A549 (cell line): ENCODE data around the gene HEG1. TPM values are rescaled to one million over a fixed set of nuclear protein-coding genes. Genes with fewer than 3 reads are reported as not detected.

ENCODE experiments used
- ATAC-seq, 2 experiments: fragments of 200-7000 bp in 1 of 2; fragments of >200 bp in 1 of 2; cut with Nextera tagmentation in 1 of 2; cut with Tn5 transposase in 1 of 2; 3 replicates each; pipeline versions ENCODE4 v1.8.0 to v1.9.1; 2018 to 2020; ENCODE audit warnings: mild to moderate bottlenecking in 1 of 2, moderate library complexity in 1 of 2
- CTCF ChIA-PET: fragments of 300-600 bp; sonication (Branson Sonifier 250); formaldehyde crosslinking; extraction: SDS; loops from one replicate; lab custom pipeline; 2021; ENCODE audit warnings: antibody characterized with exemption, inconsistent platforms; lab: Yijun Ruan, JAX
- POLR2A ChIA-PET: fragments of 350-600 bp; formaldehyde crosslinking; extraction: SDS; loops from one replicate; lab custom pipeline; 2021; ENCODE audit warnings: antibody characterized with exemption, inconsistent platforms; lab: Yijun Ruan, JAX
- DNase-seq, 2 experiments: peaks; one replicate each; pipeline versions ENCODE4 v3.0.0 to v3.0.0-alpha.2; 2011 to 2016; ENCODE audit warnings: low read depth in 1 of 2, low spot score in 1 of 2
- FAIRE-seq: peaks from 2 replicates; lab custom pipeline; 2011; peaks lifted over from hg19 to GRCh38; lab: Jason Lieb, UNC
- H3K27ac ChIP-seq, 2 experiments: fragments of >200 bp; sonication (Bioruptor Twin); formaldehyde crosslinking; 3 replicates each; pipeline ENCODE4 v1.5.1; 2016 to 2017
- H3K4me1 ChIP-seq: fragments of >200 bp; sonication (Bioruptor Twin); formaldehyde crosslinking; 3 replicates; pipeline ENCODE4 v1.6.1; 2016
- H3K4me2 ChIP-seq: fragments of >200 bp; sonication (Bioruptor Twin); formaldehyde crosslinking; 3 replicates; pipeline ENCODE4 v1.6.1; 2016
- H3K4me3 ChIP-seq: fragments of >200 bp; sonication (Bioruptor Twin); formaldehyde crosslinking; 3 replicates; pipeline ENCODE4 v1.5.1; 2016
- H3K9me3 ChIP-seq: fragments of >200 bp; sonication (Bioruptor Twin); formaldehyde crosslinking; 3 replicates; pipeline ENCODE4 v1.6.1; 2016
- CBX8 ChIP-seq: fragments of 200-600 bp; sonication (generic); IDR thresholded peaks from 2 replicates; pipeline ENCODE4 v1.6.1; 2016
- EHMT2 ChIP-seq: fragments of 200-600 bp; sonication (generic); IDR thresholded peaks from 2 replicates; pipeline ENCODE4 v1.6.1; 2016; ENCODE audit warnings: antibody characterized with exemption, low read depth, mild to moderate bottlenecking, moderate library complexity
- EP300 ChIP-seq, 2 experiments: fragments of >200 bp; sonication (Bioruptor Twin); formaldehyde crosslinking; IDR thresholded peaks; 2 replicates in 1 of 2; 3 replicates in 1 of 2; pipeline ENCODE4 v1.6.1; 2016 to 2017
- ESRRA ChIP-seq: fragments of 150-350 bp; IDR thresholded peaks from 2 replicates; pipeline ENCODE4 v1.6.1; 2014; ENCODE audit warnings: mild to moderate bottlenecking, low read length, borderline replicate concordance
- FOXS1 ChIP-seq: fragments of 250-450 bp; sonication (Bioruptor Pico); IDR thresholded peaks from 2 replicates; pipeline ENCODE4 v1.5.0; 2020; ENCODE audit warnings: mild to moderate bottlenecking, moderate library complexity
- JUN ChIP-seq, 2 experiments: fragments of >200 bp; sonication (Bioruptor Twin); formaldehyde crosslinking; IDR thresholded peaks; 2 replicates in 1 of 2; 3 replicates in 1 of 2; pipeline ENCODE4 v1.6.1; 2016 to 2017
- JUNB ChIP-seq: fragments of >200 bp; sonication (Bioruptor Twin); formaldehyde crosslinking; IDR thresholded peaks from 2 replicates; pipeline ENCODE4 v1.6.1; 2016
- MAZ ChIP-seq: fragments of 150-350 bp; IDR thresholded peaks from 2 replicates; pipeline ENCODE4 v1.6.1; 2014; ENCODE audit warnings: antibody characterized with exemption, low read depth, low read length, borderline replicate concordance
- MYC ChIP-seq: IDR thresholded peaks from 2 replicates; pipeline ENCODE4 v1.6.1; 2012; ENCODE audit warnings: mild to moderate bottlenecking, inconsistent platforms, low read length, improper control_type of control experiment, borderline replicate concordance
- NFE2L2 ChIP-seq: fragments of 150-350 bp; conservative IDR thresholded peaks from 2 replicates; pipeline ENCODE4 v1.6.1; 2014; ENCODE audit warnings: low read length
- RFX5 ChIP-seq: fragments of 450-650 bp; IDR thresholded peaks from 2 replicates; pipeline ENCODE4 v1.7.1; 2014; ENCODE audit warnings: antibody characterized with exemption, mild to moderate bottlenecking, moderate library complexity
- TP53 ChIP-seq: fragments of 250-450 bp; sonication (Bioruptor Pico); IDR thresholded peaks from 2 replicates; pipeline ENCODE4 v1.5.0; 2021; ENCODE audit warnings: mild to moderate bottlenecking, moderate library complexity
- ZFP36 ChIP-seq: fragments of 450-650 bp; IDR thresholded peaks from 2 replicates; pipeline ENCODE4 v1.6.1; 2014; ENCODE audit warnings: borderline replicate concordance; ENCODE audit not compliant: partially characterized antibody
- ZNF302 ChIP-seq: fragments of 250-450 bp; sonication (Bioruptor Pico); IDR thresholded peaks from 2 replicates; pipeline ENCODE4 v1.9.0; 2021; ENCODE audit warnings: inconsistent platforms, mild to moderate bottlenecking, moderate library complexity
- ZSCAN20 ChIP-seq: fragments of 250-450 bp; sonication (Bioruptor Pico); IDR thresholded peaks from 2 replicates; pipeline ENCODE4 v1.8.0; 2022; ENCODE audit warnings: mild to moderate bottlenecking, moderate library complexity
- WGBS: methylation state at CpG from one replicate; pipeline ENCODE4 v1.1.6; 2017; ENCODE audit errors: missing lambda C conversion rate; 5-methylcytosine and 5-hydroxymethylcytosine counted together
- polyA plus RNA-seq, 4 experiments: library from polyadenylated mRNA; depleted of rRNA in 3 of 4; stranded (reverse); fragments of >200 nt; fragmentation: RNase III in 1 of 4; extraction: RNeasy Plus Mini Kit Qiagen cat#74134 plus additional on column Dnase treatment in 1 of 4; gene quantifications; 2 replicates in 3 of 4; 3 replicates in 1 of 4; pipeline ENCODE4 v1.2.3, GENCODE V29; 2011 to 2017
- TF ChIP-seq, protein P1 (sequence below): fragments of 200-600 bp; sonication (generic); IDR thresholded peaks from 2 replicates; pipeline ENCODE4 v1.6.1; 2016; ENCODE audit warnings: antibody characterized with exemption, mild to moderate bottlenecking, moderate library complexity
- TF ChIP-seq, protein P2 (sequence below): fragments of 250-450 bp; sonication (Bioruptor Pico); IDR thresholded peaks from 2 replicates; pipeline ENCODE4 v1.5.0; 2020; ENCODE audit warnings: low read depth, mild to moderate bottlenecking, moderate library complexity
- TF ChIP-seq, protein P3 (sequence below): IDR thresholded peaks from 2 replicates; pipeline ENCODE4 v1.6.1; 2012
- TF ChIP-seq, protein P4 (sequence below): fragments of 450-650 bp; IDR thresholded peaks from 2 replicates; pipeline ENCODE4 v1.6.1; 2014; ENCODE audit warnings: antibody characterized with exemption

HEG1 gene
- polyA plus RNA-seq, 2 of the 4 experiments (the other 2 are of a cell fraction): 5.4 to 5.6 TPM

DNA sequence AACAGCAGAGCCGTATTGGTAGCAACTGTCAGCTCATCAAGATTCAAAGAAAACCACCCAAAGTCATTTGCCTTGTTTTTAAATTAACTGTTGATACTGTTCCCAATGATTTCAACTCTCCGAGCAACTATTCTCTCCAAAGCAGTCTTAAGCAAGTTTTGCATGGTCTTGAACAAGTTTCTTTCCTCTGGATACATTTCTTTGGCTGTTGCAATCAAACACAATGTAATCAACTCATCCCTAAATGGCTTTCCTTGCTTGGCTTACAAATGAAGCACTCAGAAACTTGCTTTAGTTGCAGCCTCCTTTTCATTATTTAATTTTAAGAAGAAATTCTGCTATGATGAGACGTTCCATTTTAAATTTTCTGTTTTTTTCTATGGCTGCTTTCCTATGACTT lies 105.8 kb downstream of the HEG1 start (continued):
- TF ChIP-seq, protein P1, sequence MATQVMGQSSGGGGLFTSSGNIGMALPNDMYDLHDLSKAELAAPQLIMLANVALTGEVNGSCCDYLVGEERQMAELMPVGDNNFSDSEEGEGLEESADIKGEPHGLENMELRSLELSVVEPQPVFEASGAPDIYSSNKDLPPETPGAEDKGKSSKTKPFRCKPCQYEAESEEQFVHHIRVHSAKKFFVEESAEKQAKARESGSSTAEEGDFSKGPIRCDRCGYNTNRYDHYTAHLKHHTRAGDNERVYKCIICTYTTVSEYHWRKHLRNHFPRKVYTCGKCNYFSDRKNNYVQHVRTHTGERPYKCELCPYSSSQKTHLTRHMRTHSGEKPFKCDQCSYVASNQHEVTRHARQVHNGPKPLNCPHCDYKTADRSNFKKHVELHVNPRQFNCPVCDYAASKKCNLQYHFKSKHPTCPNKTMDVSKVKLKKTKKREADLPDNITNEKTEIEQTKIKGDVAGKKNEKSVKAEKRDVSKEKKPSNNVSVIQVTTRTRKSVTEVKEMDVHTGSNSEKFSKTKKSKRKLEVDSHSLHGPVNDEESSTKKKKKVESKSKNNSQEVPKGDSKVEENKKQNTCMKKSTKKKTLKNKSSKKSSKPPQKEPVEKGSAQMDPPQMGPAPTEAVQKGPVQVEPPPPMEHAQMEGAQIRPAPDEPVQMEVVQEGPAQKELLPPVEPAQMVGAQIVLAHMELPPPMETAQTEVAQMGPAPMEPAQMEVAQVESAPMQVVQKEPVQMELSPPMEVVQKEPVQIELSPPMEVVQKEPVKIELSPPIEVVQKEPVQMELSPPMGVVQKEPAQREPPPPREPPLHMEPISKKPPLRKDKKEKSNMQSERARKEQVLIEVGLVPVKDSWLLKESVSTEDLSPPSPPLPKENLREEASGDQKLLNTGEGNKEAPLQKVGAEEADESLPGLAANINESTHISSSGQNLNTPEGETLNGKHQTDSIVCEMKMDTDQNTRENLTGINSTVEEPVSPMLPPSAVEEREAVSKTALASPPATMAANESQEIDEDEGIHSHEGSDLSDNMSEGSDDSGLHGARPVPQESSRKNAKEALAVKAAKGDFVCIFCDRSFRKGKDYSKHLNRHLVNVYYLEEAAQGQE: no peak
- TF ChIP-seq, protein P2, sequence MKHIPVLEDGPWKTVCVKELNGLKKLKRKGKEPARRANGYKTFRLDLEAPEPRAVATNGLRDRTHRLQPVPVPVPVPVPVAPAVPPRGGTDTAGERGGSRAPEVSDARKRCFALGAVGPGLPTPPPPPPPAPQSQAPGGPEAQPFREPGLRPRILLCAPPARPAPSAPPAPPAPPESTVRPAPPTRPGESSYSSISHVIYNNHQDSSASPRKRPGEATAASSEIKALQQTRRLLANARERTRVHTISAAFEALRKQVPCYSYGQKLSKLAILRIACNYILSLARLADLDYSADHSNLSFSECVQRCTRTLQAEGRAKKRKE (CRISPR knock-in tag): no peak
- TF ChIP-seq FOXS1 (CRISPR knock-in tag) (no peak), MYC (no peak), JUN (IDR thresholded peaks at IDR 0.05) (no peak)
- TF ChIP-seq, all 56 proteins: peak for 0

DNA sequence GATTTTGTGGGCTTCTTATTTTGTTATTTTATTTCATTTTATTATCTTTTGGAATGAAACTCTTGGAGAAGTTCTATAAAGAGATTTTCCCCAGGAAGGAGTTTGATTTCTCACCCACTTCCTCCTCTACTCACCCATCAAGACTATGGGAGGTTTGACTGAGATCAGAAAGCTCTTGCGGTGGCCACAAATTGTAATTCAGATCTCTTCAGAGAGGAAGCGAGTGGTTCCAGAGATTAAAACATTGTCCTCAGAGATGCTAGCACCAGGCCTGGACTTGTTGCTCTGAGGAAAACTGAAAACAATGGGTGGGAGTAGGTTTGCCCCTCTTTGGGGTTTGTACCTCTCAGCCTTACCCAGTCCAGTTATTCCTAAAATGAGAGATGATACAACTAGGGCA lies 113.2 kb downstream of the HEG1 start:
- H3K9me3 ChIP-seq: no peaks in the 10 kb centered on the region
- TF ChIP-seq NFE2L2 (no peak), JUNB (no peak), EHMT2 (no peak)
- TF ChIP-seq, all 56 proteins: peak for 0
- ChIA-PET CTCF (interaction anchor here (0.6 to 3.0 kb wide), 2 partner anchors 14 to 15 kb away, joined by 4 to 10 read pairs; no protein-coding TSS in a partner anchor), POLR2A (no interaction called here)
- H3K4me2 ChIP-seq: no peak overlapping the region
- H3K4me3 ChIP-seq: no peak overlapping the region
- WGBS: 95% methylated on average over 2 of the region's 2 CpGs
- FAIRE-seq: no peak
- no peak overlapping the region for H3K27ac ChIP-seq
- H3K4me1 ChIP-seq: no peaks in the 10 kb centered on the region
- no peak for ATAC-seq
- no peak for DNase-seq

DNA sequence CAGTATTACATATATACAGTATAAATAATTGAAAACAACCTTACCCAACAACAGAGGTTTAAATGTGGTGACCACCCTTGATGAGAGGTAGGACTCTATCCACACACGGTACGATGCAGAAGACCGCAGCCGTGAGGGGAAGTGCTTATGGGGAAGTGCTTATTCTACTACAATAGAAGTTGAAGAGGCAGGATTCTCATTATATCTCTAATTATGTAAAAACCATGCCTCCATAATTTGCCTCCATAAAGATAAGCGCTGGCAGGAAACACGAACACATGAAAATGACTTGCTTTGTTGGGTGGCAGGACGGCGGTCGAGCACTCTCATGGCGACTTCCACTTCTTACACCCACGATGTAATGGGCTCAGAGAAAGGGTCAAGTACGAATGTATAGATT lies 114.0 kb downstream of the HEG1 start:
- ATAC-seq: no peak
- 79% methylated on average over 12 of the region's 12 CpGs for WGBS
- H3K4me3 ChIP-seq: no peak overlapping the region
- H3K9me3 ChIP-seq: no peaks in the 10 kb centered on the region
- H3K4me2 ChIP-seq: no peak overlapping the region
- DNase-seq: no peak
- CTCF ChIA-PET: interaction anchor here (3.0 kb wide), 1 partner anchor 13 kb away, joined by 10 read pairs; no protein-coding TSS in a partner anchor
- no peak overlapping the region for H3K27ac ChIP-seq
- H3K4me1 ChIP-seq: no peaks in the 10 kb centered on the region
- TF ChIP-seq, protein P2 (CRISPR knock-in tag): no peak
- TF ChIP-seq EP300 (IDR thresholded peaks at IDR 0.05): no peak
- TF ChIP-seq, all 56 proteins: peak for 0
- no peak for FAIRE-seq
- POLR2A ChIA-PET: no interaction called here

DNA sequence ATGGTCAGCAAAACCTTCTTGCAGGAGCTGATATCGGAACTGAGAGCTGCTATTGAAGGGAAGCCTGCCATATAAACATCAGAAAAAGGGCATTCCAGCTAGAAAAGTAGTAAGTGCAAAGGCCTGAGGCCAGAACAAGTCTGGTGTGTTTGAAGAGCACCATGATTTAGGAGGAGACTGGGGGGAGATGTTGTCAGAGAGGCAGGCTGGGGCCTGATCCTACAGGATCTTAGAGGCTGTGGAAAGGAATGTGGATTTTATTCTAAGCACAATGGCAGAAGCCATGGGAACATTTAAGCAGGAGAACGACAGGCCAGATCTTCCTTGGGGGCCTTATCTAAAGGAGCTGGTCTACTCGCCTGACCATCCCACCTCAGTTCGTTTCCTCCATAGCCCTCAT lies 116.1 kb downstream of the HEG1 start:
- no peak for FAIRE-seq
- POLR2A ChIA-PET: no interaction called here

More for the DNA sequence above, 116.1 kb downstream of the HEG1 start:
- Histone ChIP-seq H3K4me2 (no peak overlapping the region), H3K4me3 (no peak overlapping the region), H3K4me1 (no peaks in the 10 kb centered on the region), H3K9me3 (no peaks in the 10 kb centered on the region), H3K27ac (no peak overlapping the region)
- ATAC-seq (no peak), DNase-seq (no peak)
- WGBS: 54% methylated on average over 4 of the region's 4 CpGs
- no peak for TF ChIP-seq RFX5
- no peak for TF ChIP-seq TP53 (CRISPR knock-in tag)
- TF ChIP-seq, protein P3, sequence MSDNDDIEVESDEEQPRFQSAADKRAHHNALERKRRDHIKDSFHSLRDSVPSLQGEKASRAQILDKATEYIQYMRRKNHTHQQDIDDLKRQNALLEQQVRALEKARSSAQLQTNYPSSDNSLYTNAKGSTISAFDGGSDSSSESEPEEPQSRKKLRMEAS: no peak
- no peak for TF ChIP-seq EHMT2
- no peak for TF ChIP-seq ZSCAN20 (CRISPR knock-in tag)
- no peak for TF ChIP-seq MAZ
- TF ChIP-seq, protein P4, sequence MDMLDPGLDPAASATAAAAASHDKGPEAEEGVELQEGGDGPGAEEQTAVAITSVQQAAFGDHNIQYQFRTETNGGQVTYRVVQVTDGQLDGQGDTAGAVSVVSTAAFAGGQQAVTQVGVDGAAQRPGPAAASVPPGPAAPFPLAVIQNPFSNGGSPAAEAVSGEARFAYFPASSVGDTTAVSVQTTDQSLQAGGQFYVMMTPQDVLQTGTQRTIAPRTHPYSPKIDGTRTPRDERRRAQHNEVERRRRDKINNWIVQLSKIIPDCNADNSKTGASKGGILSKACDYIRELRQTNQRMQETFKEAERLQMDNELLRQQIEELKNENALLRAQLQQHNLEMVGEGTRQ: no peak
- no peak for TF ChIP-seq NFE2L2
- TF ChIP-seq, protein P2 (CRISPR knock-in tag): no peak
- no peak for TF ChIP-seq ZFP36
- no peak for TF ChIP-seq JUNB
- TF ChIP-seq FOXS1 (CRISPR knock-in tag): no peak
- TF ChIP-seq ESRRA: no peak
- no peak for TF ChIP-seq CBX8
- no peak for TF ChIP-seq ZNF302 (CRISPR knock-in tag)
- CTCF ChIA-PET: interaction anchor here (0.6 to 3.1 kb wide), 5 partner anchors 11 to 179 kb away, joined by 3 to 17 read pairs (median 5); no protein-coding TSS in a partner anchor
